H1 (cell line): ENCODE data around the gene RNF187. TPM values are rescaled to one million over a fixed set of nuclear protein-coding genes. Genes with fewer than 3 reads are reported as not detected.

Experiments
- CEBPB ChIP-seq: IDR thresholded peaks from 2 replicates; pipeline ENCODE4 v1.6.1; 2012; ENCODE audit warnings: low read depth, low read length
- CHD1 ChIP-seq: IDR thresholded peaks from 2 replicates; pipeline ENCODE4 v1.6.1; 2012; ENCODE audit warnings: low read depth, low read length, improper control_type of control experiment
- CREB1 ChIP-seq: IDR thresholded peaks from 2 replicates; pipeline ENCODE4 v1.6.1; 2012; ENCODE audit warnings: inconsistent platforms
- EP300 ChIP-seq, 2 experiments: IDR thresholded peaks; 1 replicate in 1 of 2; 2 replicates in 1 of 2; pipeline ENCODE4 v1.6.1; 2011 to 2012; ENCODE audit warnings: low read depth in 2 of 2, low read length in 2 of 2, mild to moderate bottlenecking in 2 of 2, borderline replicate concordance in 1 of 2, inconsistent platforms in 1 of 2, moderate library complexity in 1 of 2
- EZH2 ChIP-seq: fragments of 200-600 bp; sonication (generic); IDR thresholded peaks from 2 replicates; pipeline ENCODE4 v1.7.1; 2012; ENCODE audit warnings: low read depth, mild to moderate bottlenecking, moderate library complexity, low read length, inconsistent platforms; ENCODE audit not compliant: severe bottlenecking
- FOSL1 ChIP-seq: IDR thresholded peaks from 2 replicates; pipeline ENCODE4 v1.6.1; 2011; ENCODE audit warnings: mild to moderate bottlenecking, low read depth, low read length, moderate library complexity; ENCODE audit not compliant: insufficient read depth
- HDAC2 ChIP-seq, 2 experiments: fragments of 300-600 bp in 1 of 2; sonication (generic) in 1 of 2; IDR thresholded peaks; 2 replicates each; pipeline ENCODE4 v1.6.1; 2011 to 2012; ENCODE audit warnings: low read depth in 2 of 2, low read length in 2 of 2, mild to moderate bottlenecking in 2 of 2, moderate library complexity in 2 of 2, borderline replicate concordance in 1 of 2, inconsistent platforms in 1 of 2
- HDAC6 ChIP-seq: IDR thresholded peaks from one replicate; pipeline ENCODE4 v1.7.1; 2012; ENCODE audit warnings: low read depth, mild to moderate bottlenecking, inconsistent platforms, low read length, moderate library complexity
- JUN ChIP-seq: IDR thresholded peaks from 2 replicates; pipeline ENCODE4 v1.6.1; 2011; ENCODE audit warnings: low read depth, mild to moderate bottlenecking, improper control_type of control experiment, low read length
- JUND ChIP-seq: IDR thresholded peaks from 2 replicates; pipeline ENCODE4 v1.6.1; 2011; ENCODE audit warnings: mild to moderate bottlenecking, improper control_type of control experiment, low read length
- MAFK ChIP-seq: IDR thresholded peaks from 2 replicates; pipeline ENCODE4 v1.6.1; 2012; ENCODE audit warnings: low read depth, mild to moderate bottlenecking, improper control_type of control experiment, low read length
- PHF8 ChIP-seq: fragments of 200-600 bp; sonication (generic); conservative IDR thresholded peaks from 2 replicates; pipeline ENCODE4 v1.7.1; 2012; ENCODE audit warnings: low read depth, mild to moderate bottlenecking, inconsistent platforms, low read length, moderate library complexity
- POLR2A ChIP-seq, 2 experiments: IDR thresholded peaks; 1 replicate in 1 of 2; 2 replicates in 1 of 2; pipeline ENCODE4 v1.6.1; 2011; ENCODE audit warnings: low read depth in 2 of 2, low read length in 2 of 2, mild to moderate bottlenecking in 2 of 2; ENCODE audit errors: control extremely low read depth in 1 of 2
- POLR2AphosphoS5 ChIP-seq: IDR thresholded peaks from 2 replicates; pipeline ENCODE4 v1.6.1; 2011; ENCODE audit warnings: low read depth, low read length
- POU5F1 ChIP-seq: IDR thresholded peaks from 2 replicates; pipeline ENCODE4 v1.6.1; 2011; ENCODE audit warnings: low read depth, mild to moderate bottlenecking, low read length, moderate library complexity
- SIRT6 ChIP-seq: IDR thresholded peaks from one replicate; pipeline ENCODE4 v1.7.1; 2012; ENCODE audit warnings: low read length, inconsistent platforms
- SP1 ChIP-seq: IDR thresholded peaks from 2 replicates; pipeline ENCODE4 v1.6.1; 2011; ENCODE audit warnings: low read depth, low read length
- SP4 ChIP-seq: IDR thresholded peaks from 2 replicates; pipeline ENCODE4 v1.6.1; 2012; ENCODE audit warnings: low read length, inconsistent platforms
- SRF ChIP-seq: IDR thresholded peaks from 2 replicates; pipeline ENCODE4 v1.6.1; 2011; ENCODE audit warnings: mild to moderate bottlenecking, low read depth, low read length, moderate library complexity
- SUZ12 ChIP-seq: fragments of 200-600 bp; sonication (generic); IDR thresholded peaks from 2 replicates; pipeline ENCODE4 v1.6.1; 2012; ENCODE audit warnings: mild to moderate bottlenecking, inconsistent platforms, low read length, moderate library complexity, mixed read lengths
- TAF7 ChIP-seq: optimal IDR thresholded peaks from 2 replicates; pipeline ENCODE3; 2011; ENCODE audit warnings: low read depth, mild to moderate bottlenecking, inconsistent platforms, low read length, moderate library complexity, borderline replicate concordance
- TCF12 ChIP-seq: IDR thresholded peaks from 2 replicates; pipeline ENCODE4 v1.6.1; 2011; ENCODE audit warnings: low read depth, mild to moderate bottlenecking, low read length
- TEAD4 ChIP-seq: IDR thresholded peaks from 2 replicates; pipeline ENCODE4 v1.6.1; 2012; ENCODE audit warnings: low read depth, low read length, inconsistent platforms, mixed read lengths
- ZNF274 ChIP-seq: IDR thresholded peaks from 2 replicates; pipeline ENCODE4 v1.7.0; 2012; ENCODE audit warnings: low read length, borderline replicate concordance; ENCODE audit errors: extremely low read depth
- polyA plus RNA-seq, 7 experiments: library from polyadenylated mRNA; depleted of rRNA in 3 of 7; stranded (reverse) in 5 of 7; unstranded in 2 of 7; fragments of >200 nt in 5 of 7; fragments of 200-250 nt in 2 of 7; gene quantifications; 1 replicate in 5 of 7; 2 replicates in 1 of 7; 4 replicates in 1 of 7; pipeline versions ENCODE4 v1.2.1 to v1.2.3, GENCODE V29; 2011 to 2013; ENCODE audit warnings: missing spikeins in 2 of 7, mixed read lengths in 2 of 7
- total RNA-seq: library from RNA; stranded (reverse); fragmentation: NEBNext Ultra II Directional; extraction: Animal tissue kit (Norgen Biotek cat#: 25700); gene quantifications from 2 replicates; pipeline ENCODE4 v1.2.1, GENCODE V29; 2021
- TF ChIP-seq, protein P1 (sequence below): IDR thresholded peaks from 2 replicates; pipeline ENCODE4 v1.6.1; 2012; ENCODE audit warnings: low read length, inconsistent platforms

RNF187 gene
- total and polyA plus RNA-seq, 2 of the 8 experiments (the other 6 are each of a cell fraction or from before 2014, with no cell fraction given) = 47.0 to 113 TPM

DNA sequence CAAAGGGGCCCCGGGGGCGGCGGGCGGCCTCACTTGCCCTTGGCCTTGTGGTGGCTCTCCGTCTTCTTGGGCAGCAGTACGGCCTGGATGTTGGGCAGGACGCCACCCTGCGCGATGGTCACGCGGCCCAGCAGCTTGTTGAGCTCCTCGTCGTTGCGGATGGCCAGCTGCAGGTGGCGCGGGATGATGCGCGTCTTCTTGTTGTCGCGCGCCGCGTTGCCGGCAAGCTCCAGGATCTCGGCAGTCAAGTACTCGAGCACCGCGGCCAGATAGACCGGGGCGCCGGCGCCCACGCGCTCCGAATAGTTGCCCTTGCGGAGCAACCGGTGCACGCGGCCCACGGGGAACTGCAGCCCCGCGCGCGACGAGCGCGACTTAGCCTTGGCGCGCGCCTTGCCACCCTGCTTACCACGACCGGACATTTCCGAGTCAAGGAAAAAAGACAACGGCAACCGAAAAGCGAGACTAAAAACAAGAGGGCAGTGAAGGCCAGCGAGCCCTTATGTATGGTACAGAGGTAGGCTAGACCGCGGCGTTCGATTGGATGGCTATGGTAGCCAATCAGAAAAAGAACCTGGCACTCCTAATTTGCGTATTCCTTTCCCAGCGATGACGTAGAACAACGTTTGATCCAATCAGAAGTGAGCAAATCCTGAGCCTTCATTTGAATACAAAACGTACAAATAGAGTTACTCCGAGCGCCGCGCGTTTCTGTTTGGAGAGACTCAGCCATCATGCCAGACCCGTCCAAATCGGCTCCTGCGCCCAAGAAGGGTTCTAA is 29.6 kb upstream of the RNF187 start (continued):
- no peak for TF ChIP-seq ZNF274
- peak; percentile 97 for TF ChIP-seq POLR2AphosphoS5
- TF ChIP-seq SUZ12 = no peak
- no peak for TF ChIP-seq HDAC6
- TF ChIP-seq JUN = no peak
- no peak for TF ChIP-seq CEBPB
- TF ChIP-seq TAF7 = peak; percentile 77
- TF ChIP-seq EZH2 = no peak
- no peak for TF ChIP-seq HDAC2 (IDR thresholded peaks at IDR 0.05; ENCODE audit: borderline replicate concordance in 1 of 2, low read depth in 2 of 2, low read length in 2 of 2)
- TF ChIP-seq MAFK = no peak
- TF ChIP-seq JUND = no peak
- no peak for TF ChIP-seq FOSL1
- TF ChIP-seq TEAD4 = no peak
- TF ChIP-seq, protein P1, sequence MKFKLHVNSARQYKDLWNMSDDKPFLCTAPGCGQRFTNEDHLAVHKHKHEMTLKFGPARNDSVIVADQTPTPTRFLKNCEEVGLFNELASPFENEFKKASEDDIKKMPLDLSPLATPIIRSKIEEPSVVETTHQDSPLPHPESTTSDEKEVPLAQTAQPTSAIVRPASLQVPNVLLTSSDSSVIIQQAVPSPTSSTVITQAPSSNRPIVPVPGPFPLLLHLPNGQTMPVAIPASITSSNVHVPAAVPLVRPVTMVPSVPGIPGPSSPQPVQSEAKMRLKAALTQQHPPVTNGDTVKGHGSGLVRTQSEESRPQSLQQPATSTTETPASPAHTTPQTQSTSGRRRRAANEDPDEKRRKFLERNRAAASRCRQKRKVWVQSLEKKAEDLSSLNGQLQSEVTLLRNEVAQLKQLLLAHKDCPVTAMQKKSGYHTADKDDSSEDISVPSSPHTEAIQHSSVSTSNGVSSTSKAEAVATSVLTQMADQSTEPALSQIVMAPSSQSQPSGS = no peak
- TF ChIP-seq EP300 (IDR thresholded peaks at IDR 0.05; ENCODE audit: borderline replicate concordance in 1 of 2, low read depth in 2 of 2, low read length in 2 of 2) = no peak
- no peak for TF ChIP-seq SP4
- no peak for TF ChIP-seq TCF12
- peak; percentile 97 for TF ChIP-seq POLR2A (IDR thresholded peaks at IDR 0.05; ENCODE audit: control extremely low read depth in 1 of 2, low read depth in 2 of 2, low read length in 2 of 2)
- no peak; the same call in 1 of the 2 replicates for TF ChIP-seq CHD1
- peak; percentile 91 for TF ChIP-seq PHF8
- no peak for TF ChIP-seq SIRT6
- peak; percentile 98 for TF ChIP-seq SP1
- no peak for TF ChIP-seq SRF
- TF ChIP-seq POU5F1 = no peak
- peak; percentile 93 for TF ChIP-seq CREB1
